ENCODE data around the gene DHRS2. TPM values are rescaled to one million over a fixed set of nuclear protein-coding genes. Genes with fewer than 3 reads are reported as not detected.

The DHRS2 gene
- total and polyA plus RNA-seq, 2 of the 13 experiments (the other 11 are each of a cell fraction or from before 2014, with no cell fraction given): 1,621 to 3,021 TPM

DNA sequence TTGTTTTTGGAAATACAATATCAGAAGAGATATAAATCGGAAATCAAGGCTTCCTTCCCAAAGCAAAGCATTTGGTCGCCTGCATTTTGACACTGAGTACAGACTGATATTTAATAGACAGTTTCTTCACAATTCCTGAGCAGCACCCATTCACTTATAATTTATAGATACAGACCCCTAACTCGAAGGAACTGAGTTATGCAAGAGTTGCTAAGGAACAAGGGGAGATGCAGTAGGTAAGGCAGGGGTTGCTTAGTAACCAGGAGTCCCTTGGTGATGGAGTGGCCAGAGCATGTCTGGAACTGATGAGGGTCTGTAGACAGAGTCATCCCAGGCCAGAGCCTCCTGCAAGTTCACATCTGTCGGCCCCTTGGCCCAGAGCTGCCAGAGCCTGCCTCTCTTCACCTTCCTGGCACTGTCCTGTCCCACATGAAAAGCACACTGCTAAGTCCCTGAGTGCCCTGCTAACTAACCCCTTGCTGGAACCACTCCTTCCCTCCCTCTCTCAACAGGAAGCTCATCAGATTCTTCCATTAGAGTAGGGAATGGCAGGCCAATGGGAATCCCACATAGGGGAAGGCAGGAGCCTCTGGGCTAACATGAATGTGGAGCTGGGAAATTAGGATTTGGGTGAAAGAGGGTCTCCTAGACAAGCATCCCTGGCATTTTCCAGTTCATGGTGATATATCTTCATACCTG is 3.6 kb upstream of the DHRS2 start (continued):
- TF ChIP-seq, protein P1, sequence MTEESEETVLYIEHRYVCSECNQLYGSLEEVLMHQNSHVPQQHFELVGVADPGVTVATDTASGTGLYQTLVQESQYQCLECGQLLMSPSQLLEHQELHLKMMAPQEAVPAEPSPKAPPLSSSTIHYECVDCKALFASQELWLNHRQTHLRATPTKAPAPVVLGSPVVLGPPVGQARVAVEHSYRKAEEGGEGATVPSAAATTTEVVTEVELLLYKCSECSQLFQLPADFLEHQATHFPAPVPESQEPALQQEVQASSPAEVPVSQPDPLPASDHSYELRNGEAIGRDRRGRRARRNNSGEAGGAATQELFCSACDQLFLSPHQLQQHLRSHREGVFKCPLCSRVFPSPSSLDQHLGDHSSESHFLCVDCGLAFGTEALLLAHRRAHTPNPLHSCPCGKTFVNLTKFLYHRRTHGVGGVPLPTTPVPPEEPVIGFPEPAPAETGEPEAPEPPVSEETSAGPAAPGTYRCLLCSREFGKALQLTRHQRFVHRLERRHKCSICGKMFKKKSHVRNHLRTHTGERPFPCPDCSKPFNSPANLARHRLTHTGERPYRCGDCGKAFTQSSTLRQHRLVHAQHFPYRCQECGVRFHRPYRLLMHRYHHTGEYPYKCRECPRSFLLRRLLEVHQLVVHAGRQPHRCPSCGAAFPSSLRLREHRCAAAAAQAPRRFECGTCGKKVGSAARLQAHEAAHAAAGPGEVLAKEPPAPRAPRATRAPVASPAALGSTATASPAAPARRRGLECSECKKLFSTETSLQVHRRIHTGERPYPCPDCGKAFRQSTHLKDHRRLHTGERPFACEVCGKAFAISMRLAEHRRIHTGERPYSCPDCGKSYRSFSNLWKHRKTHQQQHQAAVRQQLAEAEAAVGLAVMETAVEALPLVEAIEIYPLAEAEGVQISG (CRISPR knock-in tag; IDR thresholded peaks at IDR 0.05): no peak
- TF ChIP-seq, protein P2, sequence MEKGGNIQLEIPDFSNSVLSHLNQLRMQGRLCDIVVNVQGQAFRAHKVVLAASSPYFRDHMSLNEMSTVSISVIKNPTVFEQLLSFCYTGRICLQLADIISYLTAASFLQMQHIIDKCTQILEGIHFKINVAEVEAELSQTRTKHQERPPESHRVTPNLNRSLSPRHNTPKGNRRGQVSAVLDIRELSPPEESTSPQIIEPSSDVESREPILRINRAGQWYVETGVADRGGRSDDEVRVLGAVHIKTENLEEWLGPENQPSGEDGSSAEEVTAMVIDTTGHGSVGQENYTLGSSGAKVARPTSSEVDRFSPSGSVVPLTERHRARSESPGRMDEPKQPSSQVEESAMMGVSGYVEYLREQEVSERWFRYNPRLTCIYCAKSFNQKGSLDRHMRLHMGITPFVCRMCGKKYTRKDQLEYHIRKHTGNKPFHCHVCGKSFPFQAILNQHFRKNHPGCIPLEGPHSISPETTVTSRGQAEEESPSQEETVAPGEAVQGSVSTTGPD (CRISPR knock-in tag; IDR thresholded peaks at IDR 0.05): no peak
- TF ChIP-seq NFE2 (CRISPR knock-in tag; IDR thresholded peaks at IDR 0.05) (no peak), ZSCAN21 (CRISPR knock-in tag; IDR thresholded peaks at IDR 0.05; ENCODE audit: borderline replicate concordance) (no peak), TGIF2 (CRISPR knock-in tag; IDR thresholded peaks at IDR 0.05) (no peak), ZIK1 (CRISPR knock-in tag; IDR thresholded peaks at IDR 0.05; ENCODE audit: borderline replicate concordance, low read depth) (no peak), SRF (IDR thresholded peaks at IDR 0.05; ENCODE audit: low read depth, low read length) (no peak), RFXANK (CRISPR knock-in tag; IDR thresholded peaks at IDR 0.05) (no peak; the same call in 1 of the 2 replicates), ZNF775 (CRISPR knock-in tag; IDR thresholded peaks at IDR 0.05; ENCODE audit: borderline replicate concordance) (no peak), PAXIP1 (CRISPR knock-in tag; conservative IDR thresholded peaks at IDR 0.05) (no peak), PCBP2 (optimal IDR thresholded peaks at IDR 0.05; ENCODE audit: low read depth, low read length, poor library complexity, severe bottlenecking) (no peak), ZNF138 (CRISPR knock-in tag; IDR thresholded peaks at IDR 0.05; ENCODE audit: low read depth) (no peak), KDM4B (CRISPR knock-in tag; IDR thresholded peaks at IDR 0.05) (no peak), ZBTB44 (CRISPR knock-in tag; IDR thresholded peaks at IDR 0.05) (no peak)
- TF ChIP-seq, protein P3, sequence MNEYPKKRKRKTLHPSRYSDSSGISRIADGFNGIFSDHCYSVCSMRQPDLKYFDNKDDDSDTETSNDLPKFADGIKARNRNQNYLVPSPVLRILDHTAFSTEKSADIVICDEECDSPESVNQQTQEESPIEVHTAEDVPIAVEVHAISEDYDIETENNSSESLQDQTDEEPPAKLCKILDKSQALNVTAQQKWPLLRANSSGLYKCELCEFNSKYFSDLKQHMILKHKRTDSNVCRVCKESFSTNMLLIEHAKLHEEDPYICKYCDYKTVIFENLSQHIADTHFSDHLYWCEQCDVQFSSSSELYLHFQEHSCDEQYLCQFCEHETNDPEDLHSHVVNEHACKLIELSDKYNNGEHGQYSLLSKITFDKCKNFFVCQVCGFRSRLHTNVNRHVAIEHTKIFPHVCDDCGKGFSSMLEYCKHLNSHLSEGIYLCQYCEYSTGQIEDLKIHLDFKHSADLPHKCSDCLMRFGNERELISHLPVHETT (CRISPR knock-in tag; conservative IDR thresholded peaks at IDR 0.05): no peak; the same call in 1 of the 2 replicates
- TF ChIP-seq, protein P4, sequence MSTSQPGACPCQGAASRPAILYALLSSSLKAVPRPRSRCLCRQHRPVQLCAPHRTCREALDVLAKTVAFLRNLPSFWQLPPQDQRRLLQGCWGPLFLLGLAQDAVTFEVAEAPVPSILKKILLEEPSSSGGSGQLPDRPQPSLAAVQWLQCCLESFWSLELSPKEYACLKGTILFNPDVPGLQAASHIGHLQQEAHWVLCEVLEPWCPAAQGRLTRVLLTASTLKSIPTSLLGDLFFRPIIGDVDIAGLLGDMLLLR (CRISPR knock-in tag; IDR thresholded peaks at IDR 0.05): no peak

Measured in HepG2 (cell line).